Measurements from ENCODE around the gene EMILIN3. TPM values are rescaled to one million over a fixed set of nuclear protein-coding genes. Genes with fewer than 3 reads are reported as not detected.
A peak's percentile ranks its signal among the peaks of the same experiment; 100 is the strongest.

EMILIN3 gene
- total and polyA plus RNA-seq, 5 donors = 2.1 to 7.4 (median 4.8) TPM

DNA sequence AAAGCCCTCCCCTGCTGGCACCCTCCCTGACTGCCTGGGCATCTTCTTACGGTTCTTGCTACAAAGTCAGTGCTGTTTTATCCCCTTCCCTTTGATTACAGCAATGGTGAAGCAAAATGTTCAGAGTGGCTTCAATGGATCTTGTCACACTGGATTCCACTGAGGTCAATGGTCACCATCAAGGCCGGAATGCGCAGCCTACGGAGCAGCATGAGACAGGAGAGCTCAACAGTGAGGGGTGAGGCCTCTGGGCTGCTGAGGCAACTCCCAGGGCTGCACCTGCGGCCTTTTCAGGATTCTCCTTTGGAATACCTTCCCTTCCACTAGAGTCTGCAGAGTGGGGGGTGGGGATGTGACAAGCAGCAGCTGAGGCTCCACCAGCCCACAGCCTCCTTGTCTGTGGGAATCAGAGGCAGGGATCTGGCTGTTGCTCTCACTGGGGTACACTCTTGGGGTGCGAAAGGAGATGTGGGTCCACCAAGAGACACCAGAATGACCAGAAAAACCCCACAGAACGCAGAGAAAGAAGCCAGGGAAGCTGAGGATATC, 40.4 kb upstream of the EMILIN3 start:
- Histone ChIP-seq H3K4me1 (ENCODE audit: control insufficient read depth, insufficient read depth, low read length) (peaks cover 2% of the 10 kb centered on the region), H3K9me3 (ENCODE audit: control insufficient read depth, low read length) (no peaks in the 10 kb centered on the region), H3K27ac (ENCODE audit: low read length) (no peak overlapping the region), H3K27me3 (ENCODE audit: control insufficient read depth, insufficient read depth) (no peaks in the 10 kb centered on the region), H3K4me3 (ENCODE audit: low read length) (no peak overlapping the region)
- 87% methylated on average over 7 of the region's 7 CpGs for WGBS
- ATAC-seq (no peak), DNase-seq (no peak)
- intact Hi-C loops (cut with DNase I) = loop anchor here in 2 of 4 donors (5.0 kb wide), 1 partner anchor 45 kb away; no protein-coding TSS in a partner anchor

DNA sequence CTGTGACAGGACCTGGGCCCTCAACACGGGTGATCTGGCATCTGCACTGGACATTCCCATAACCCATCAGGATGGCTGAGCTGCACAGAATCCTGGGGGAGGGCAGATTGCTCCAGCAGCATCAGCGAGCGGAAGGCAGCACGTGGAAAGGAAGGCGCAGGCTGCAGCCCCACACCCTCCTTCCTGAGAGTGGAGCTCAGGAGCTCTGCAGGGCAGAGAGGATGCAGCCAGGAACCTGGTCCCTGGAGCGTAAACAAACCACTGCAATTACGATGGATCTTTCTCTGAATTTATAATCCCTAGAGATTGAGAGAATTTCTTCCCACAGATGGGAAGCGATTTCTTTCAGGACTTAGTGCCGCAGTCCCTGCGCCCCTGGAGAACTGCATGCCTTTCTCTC, 39.7 kb upstream of the EMILIN3 start:
- Histone ChIP-seq H3K27ac (ENCODE audit: low read length) (no peak overlapping the region), H3K9me3 (ENCODE audit: control insufficient read depth, low read length) (no peaks in the 10 kb centered on the region), H3K27me3 (ENCODE audit: control insufficient read depth, insufficient read depth) (no peaks in the 10 kb centered on the region), H3K4me1 (ENCODE audit: control insufficient read depth, insufficient read depth, low read length) (no peaks in the 10 kb centered on the region), H3K4me3 (ENCODE audit: low read length) (no peak overlapping the region)
- 61% methylated on average over 10 of the region's 10 CpGs for WGBS
- DNase-seq (no peak), ATAC-seq (peak in 1 of 2 donors; percentile 29)
- intact Hi-C loops (cut with DNase I) = loop anchor here in 2 of 4 donors (5.0 kb wide), 1 partner anchor 44 kb away; no protein-coding TSS in a partner anchor

DNA sequence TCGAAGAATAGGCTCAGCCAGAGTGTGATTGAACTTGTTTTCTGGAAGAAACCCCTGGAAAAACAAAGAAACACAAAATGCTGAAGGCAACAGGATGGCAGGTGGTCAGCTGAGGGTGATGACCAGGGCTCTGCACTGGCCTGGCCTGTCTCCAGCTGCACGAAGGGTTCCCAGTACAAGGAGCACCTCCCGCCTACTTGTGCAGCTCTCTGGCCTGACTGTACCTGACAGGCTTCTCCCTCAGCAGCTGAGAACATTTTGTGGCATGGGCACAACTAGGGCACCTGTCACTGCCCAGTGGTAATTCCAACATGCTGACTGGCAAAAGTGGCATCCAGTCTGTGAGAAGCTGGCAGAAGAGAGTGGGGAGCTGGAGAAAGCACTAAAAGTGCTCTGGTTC, 38.8 kb upstream of the EMILIN3 start:
- ATAC-seq = peak in 1 of 2 donors; percentile 34
- Histone ChIP-seq H3K27ac (ENCODE audit: low read length) (no peak overlapping the region), H3K4me1 (ENCODE audit: control insufficient read depth, insufficient read depth, low read length) (no peaks in the 10 kb centered on the region), H3K4me3 (ENCODE audit: low read length) (no peak overlapping the region), H3K27me3 (ENCODE audit: control insufficient read depth, insufficient read depth) (no peaks in the 10 kb centered on the region), H3K9me3 (ENCODE audit: control insufficient read depth, low read length) (no peaks in the 10 kb centered on the region)
- intact Hi-C loops (cut with DNase I) = loop anchor here in 2 of 4 donors (5.0 kb wide), 1 partner anchor 43 kb away; no protein-coding TSS in a partner anchor
- WGBS = 73% methylated on average over 3 of the region's 3 CpGs
- peak in 1 of 3 donors; percentile 55 for DNase-seq

DNA sequence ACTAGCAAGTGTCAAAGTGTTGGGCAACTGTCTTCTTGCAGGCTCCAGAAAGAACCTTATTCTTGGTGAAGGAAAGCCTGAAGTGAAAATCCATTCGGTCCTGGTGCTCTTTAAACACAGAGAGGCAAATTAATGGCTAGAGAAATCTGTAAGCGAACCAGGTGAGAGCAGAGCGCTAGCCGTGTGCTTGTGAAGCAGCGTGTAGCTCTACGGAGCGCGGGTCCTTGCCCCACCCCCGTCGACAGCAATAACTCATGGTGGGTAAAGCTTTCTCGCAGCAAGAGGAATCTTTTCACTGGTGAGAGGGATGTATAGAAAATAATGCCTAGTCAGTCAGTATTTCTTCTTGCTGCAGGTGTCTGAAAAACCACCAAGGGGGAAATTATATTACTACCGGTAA, 37.0 kb upstream of the EMILIN3 start:
- H3K9me3 ChIP-seq (ENCODE audit: control insufficient read depth, low read length) = no peaks in the 10 kb centered on the region
- intact Hi-C loops (cut with DNase I) = no loop called here
- ATAC-seq (no peak), DNase-seq (no peak)
- WGBS = 95% methylated on average over 12 of the region's 12 CpGs
- no peak overlapping the region for H3K27ac ChIP-seq (ENCODE audit: low read length)
- H3K4me1 ChIP-seq (ENCODE audit: control insufficient read depth, insufficient read depth, low read length) = no peaks in the 10 kb centered on the region
- H3K27me3 ChIP-seq (ENCODE audit: control insufficient read depth, insufficient read depth) = no peaks in the 10 kb centered on the region
- no peak overlapping the region for H3K4me3 ChIP-seq (ENCODE audit: low read length)

DNA sequence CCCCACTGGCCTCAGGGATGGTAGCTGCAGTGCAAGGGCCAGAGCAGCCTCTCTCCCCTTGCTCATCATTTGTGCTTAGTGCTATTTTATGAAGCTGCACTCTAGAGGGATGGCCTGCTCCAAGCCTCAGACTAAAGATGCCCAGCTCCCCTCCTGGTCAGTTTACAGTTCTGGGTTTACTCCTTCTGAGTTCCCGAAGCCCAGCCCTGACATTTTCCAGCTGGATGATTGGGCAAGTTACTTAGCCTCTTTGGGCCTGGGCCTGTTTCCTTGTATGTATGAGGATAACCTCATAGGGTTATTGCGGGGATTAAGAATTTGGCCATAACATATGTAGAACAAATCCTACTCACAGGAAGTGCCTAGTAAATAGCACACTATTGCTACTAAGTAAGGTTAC, 31.8 kb upstream of the EMILIN3 start:
- Histone ChIP-seq H3K9me3 (ENCODE audit: control insufficient read depth, low read length) (no peaks in the 10 kb centered on the region), H3K27ac (ENCODE audit: low read length) (no peak overlapping the region), H3K27me3 (ENCODE audit: control insufficient read depth, insufficient read depth) (no peaks in the 10 kb centered on the region), H3K4me3 (ENCODE audit: low read length) (no peak overlapping the region), H3K4me1 (ENCODE audit: control insufficient read depth, insufficient read depth, low read length) (peaks cover 4% of the 10 kb centered on the region)
- 58% methylated on average over 2 of the region's 2 CpGs for WGBS
- DNase-seq = peak; percentile 49 to 80 (median 75)
- intact Hi-C loops (cut with DNase I) = no loop called here
- peak; percentile 61 to 70 for ATAC-seq

DNA sequence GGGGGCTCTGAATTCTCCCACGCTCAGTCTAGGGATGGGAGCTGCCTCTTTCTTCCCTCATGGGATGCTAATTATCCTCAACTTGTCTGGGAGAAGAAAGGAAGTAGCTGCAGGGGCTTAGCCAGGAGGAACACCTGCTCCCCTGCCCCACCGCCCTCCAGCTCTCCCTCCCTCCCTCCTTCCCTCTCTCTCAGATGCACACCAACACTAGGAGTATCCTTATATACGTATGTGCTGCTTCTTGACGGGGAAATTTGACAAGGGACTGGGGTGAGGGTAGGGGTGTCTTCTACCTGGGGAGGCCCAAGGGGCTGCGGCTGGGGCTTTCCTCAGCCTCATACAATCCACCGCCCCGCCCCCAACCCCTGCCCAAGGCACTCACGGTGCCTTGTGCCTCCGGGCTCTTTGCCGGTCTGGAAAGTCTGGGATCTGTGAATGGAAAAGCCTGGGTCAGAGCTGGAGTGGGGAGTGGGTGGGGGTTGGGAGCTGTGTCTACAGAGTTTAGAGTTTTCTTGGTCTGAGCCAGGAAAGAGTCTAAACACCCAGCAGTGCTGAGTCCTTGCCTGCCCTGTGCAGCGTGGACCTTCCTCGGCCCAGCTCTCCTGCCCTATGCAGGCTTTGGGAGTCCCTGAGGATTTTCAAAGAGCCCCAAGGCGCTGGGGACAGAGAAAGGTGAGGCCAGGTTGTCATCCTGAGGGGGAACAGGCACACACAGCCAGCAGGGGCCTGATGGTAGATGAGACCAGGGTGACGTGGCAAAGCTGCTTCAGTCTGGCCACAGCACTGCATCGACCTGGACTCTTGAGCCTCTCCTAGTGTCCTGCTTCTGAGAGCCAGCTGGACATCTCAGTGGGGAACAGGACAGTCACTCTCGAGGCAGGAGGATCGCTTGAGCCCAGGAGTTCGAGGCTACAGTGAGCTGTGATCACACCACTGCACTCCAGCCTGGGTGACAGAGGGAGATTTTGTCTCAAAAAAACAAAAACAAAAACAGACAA, 29.3 kb upstream of the EMILIN3 start:
- no peak overlapping the region for H3K4me3 ChIP-seq (ENCODE audit: low read length)
- intact Hi-C loops (cut with DNase I) = no loop called here
- no peaks in the 10 kb centered on the region for H3K27me3 ChIP-seq (ENCODE audit: control insufficient read depth, insufficient read depth)
- peaks cover 14% of the 10 kb centered on the region for H3K4me1 ChIP-seq (ENCODE audit: control insufficient read depth, insufficient read depth, low read length)
- DNase-seq (peak; percentile 40 to 85 (median 81)), ATAC-seq (peak; percentile 28 to 33)
- H3K9me3 ChIP-seq (ENCODE audit: control insufficient read depth, low read length) = no peaks in the 10 kb centered on the region
- 55% methylated on average over 18 of the region's 18 CpGs for WGBS
- H3K27ac ChIP-seq (ENCODE audit: low read length) = no peak overlapping the region

DNA sequence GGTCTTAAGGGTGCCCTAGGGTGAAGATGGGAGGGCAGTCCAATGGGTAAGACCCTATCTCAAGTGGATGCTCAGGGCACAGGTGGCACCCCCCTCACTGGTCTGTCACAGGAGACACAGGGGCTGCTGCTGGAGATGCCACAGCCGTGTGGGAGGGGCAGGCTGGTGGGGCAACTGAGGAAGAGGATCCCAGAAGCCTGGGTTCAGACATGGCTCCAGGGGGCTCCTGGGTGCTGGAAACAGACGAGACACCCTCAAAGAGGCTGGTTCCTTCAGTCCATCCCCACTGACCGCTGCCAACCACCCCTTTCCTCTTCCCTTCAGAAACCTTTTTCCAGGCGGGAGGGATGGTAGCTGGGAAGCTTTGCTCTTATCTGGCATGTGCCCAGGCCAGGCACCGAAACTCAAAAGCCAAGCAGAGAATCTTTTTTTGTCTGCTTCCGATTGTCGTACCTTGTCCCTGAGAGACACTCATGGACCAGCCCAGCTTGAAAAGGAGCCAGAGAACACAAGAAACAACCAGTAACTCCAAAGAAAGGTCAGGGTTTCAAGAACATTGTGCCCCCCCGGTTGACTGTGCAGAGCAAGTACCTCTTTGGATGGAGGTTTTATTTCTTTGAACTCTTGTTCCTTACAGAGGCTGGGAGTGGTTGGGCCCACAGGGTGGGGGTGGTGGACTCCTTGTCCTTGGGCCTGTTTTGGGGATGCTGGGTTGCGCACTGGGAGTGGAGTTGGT, 28.5 kb upstream of the EMILIN3 start:
- 64% methylated on average over 9 of the region's 9 CpGs for WGBS
- ATAC-seq (no peak), DNase-seq (peak in 1 of 3 donors; percentile 79)
- Histone ChIP-seq H3K27ac (ENCODE audit: low read length) (peak overlapping the region; percentile 42), H3K9me3 (ENCODE audit: control insufficient read depth, low read length) (no peaks in the 10 kb centered on the region), H3K4me3 (ENCODE audit: low read length) (no peak overlapping the region), H3K27me3 (ENCODE audit: control insufficient read depth, insufficient read depth) (no peaks in the 10 kb centered on the region), H3K4me1 (ENCODE audit: control insufficient read depth, insufficient read depth, low read length) (peaks cover 14% of the 10 kb centered on the region)
- intact Hi-C loops (cut with DNase I) = no loop called here

DNA sequence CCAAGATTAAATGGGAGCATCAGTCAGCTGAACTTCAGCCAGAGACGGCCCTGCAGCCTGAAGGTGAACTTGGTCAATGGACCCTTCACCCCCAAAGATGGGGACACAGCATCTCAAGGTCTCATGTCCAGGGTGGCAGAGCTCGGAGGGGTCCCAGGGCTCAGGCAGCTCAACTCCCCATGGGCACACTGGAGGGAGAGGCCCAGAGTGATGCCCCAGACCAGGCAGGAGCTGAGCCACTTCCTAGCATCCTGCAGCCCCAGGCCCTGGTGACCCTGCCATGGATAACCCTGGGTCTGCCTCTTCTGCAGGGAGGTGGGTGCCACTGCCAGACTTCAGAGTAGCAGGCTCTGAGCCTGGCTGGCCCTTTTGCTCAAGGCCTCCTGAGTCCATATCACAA, 27.5 kb upstream of the EMILIN3 start:
- H3K27me3 ChIP-seq (ENCODE audit: control insufficient read depth, insufficient read depth) = no peaks in the 10 kb centered on the region
- H3K4me3 ChIP-seq (ENCODE audit: low read length) = no peak overlapping the region
- no peak overlapping the region for H3K27ac ChIP-seq (ENCODE audit: low read length)
- peaks cover 14% of the 10 kb centered on the region for H3K4me1 ChIP-seq (ENCODE audit: control insufficient read depth, insufficient read depth, low read length)
- intact Hi-C loops (cut with DNase I) = no loop called here
- DNase-seq (no peak), ATAC-seq (no peak)
- WGBS = 96% methylated on average over 2 of the region's 2 CpGs
- no peaks in the 10 kb centered on the region for H3K9me3 ChIP-seq (ENCODE audit: control insufficient read depth, low read length)

DNA sequence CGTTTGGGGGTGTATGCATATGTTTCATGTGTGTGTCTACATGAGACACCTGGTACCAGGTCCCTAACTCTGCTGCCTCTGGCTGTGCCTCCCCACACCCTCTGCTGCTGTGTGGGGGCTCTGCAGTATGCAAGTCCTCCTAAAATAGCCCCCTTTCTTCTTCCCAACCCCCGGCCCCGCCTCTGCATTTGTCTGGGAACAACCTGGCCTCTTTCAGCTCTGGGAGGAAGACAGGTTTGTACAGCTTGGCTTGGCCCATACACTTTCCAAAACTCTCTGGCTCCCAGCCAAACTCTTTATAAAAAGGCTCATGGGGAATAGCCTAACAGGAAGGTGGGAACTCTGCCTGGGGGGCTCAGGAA, 27.1 kb upstream of the EMILIN3 start:
- 78% methylated on average over 3 of the region's 3 CpGs for WGBS
- peaks cover 14% of the 10 kb centered on the region for H3K4me1 ChIP-seq (ENCODE audit: control insufficient read depth, insufficient read depth, low read length)
- no peaks in the 10 kb centered on the region for H3K9me3 ChIP-seq (ENCODE audit: control insufficient read depth, low read length)
- H3K27ac ChIP-seq (ENCODE audit: low read length) = no peak overlapping the region
- ATAC-seq = no peak
- H3K27me3 ChIP-seq (ENCODE audit: control insufficient read depth, insufficient read depth) = no peaks in the 10 kb centered on the region
- DNase-seq = no peak
- no peak overlapping the region for H3K4me3 ChIP-seq (ENCODE audit: low read length)
- intact Hi-C loops (cut with DNase I) = no loop called here

DNA sequence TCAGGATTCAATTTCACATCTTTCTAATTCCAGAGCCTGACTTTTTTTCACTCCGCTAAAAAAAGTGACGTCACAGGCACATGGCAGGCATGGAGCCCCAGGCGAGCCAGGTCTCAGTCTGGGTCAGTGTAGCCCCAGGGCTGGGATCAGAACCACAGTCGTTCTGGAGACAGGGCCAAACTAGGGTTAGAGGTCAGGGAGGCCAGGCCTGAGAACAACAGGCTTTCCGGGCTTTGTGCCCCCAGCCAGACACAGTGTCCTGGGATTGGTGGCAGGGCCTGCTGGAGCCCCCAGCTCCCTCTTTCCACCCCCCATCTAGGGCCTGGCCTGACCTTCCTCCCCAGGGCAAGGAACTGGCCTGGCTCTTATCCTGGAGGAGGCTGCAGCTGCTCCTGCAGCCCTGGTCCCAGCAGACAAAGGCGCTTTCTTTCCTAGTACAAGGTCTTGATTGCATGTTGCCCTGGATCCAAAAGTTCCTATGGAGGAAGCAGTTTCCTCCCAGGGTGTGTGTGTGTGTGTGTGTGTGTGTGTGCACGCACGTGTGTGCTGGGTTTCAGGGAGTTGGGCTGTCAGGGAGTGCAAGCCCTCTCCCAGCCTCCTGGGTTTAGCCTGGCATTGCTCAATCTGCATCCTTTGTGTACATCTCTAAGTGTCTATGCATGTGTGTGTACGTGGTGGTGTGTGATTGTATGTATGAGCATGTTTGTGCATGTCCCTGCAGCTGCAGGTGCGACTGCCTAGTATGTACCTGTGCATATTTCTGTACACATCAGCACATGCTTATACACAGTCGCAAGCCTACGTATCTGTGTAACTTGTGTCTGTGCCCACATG, 26.5 kb upstream of the EMILIN3 start:
- peak; percentile 85 to 93 for ATAC-seq
- intact Hi-C loops (cut with DNase I) = no loop called here
- 43% methylated on average over 12 of the region's 12 CpGs for WGBS
- no peak overlapping the region for H3K4me3 ChIP-seq (ENCODE audit: low read length)
- peak; percentile 71 to 96 (median 96) for DNase-seq
- H3K9me3 ChIP-seq (ENCODE audit: control insufficient read depth, low read length) = no peaks in the 10 kb centered on the region
- no peaks in the 10 kb centered on the region for H3K27me3 ChIP-seq (ENCODE audit: control insufficient read depth, insufficient read depth)
- H3K27ac ChIP-seq (ENCODE audit: low read length) = peak overlapping the region; percentile 20
- peaks cover 14% of the 10 kb centered on the region for H3K4me1 ChIP-seq (ENCODE audit: control insufficient read depth, insufficient read depth, low read length)

Measured in right cardiac atrium (tissue), 5 donors.